ENCODE data around the gene GABRG3.

- TF ChIP-seq CTCF (IDR thresholded peaks at IDR 0.05; ENCODE audit: low read depth, low read length, missing input control) (no peak), TAF1 (conservative IDR thresholded peaks at IDR 0.05) (no peak), HNF4A (conservative IDR thresholded peaks at IDR 0.05) (no peak)
Observed at GRCh38 chr15:27323801-27324200, 352.8 kb downstream of the GABRG3 start.

Data from liver (tissue), 3 donors.